GM13977 (cell line): ENCODE data around the gene ENSA.
"Not testable (repeated sequence)": the region's sequence is repeated elsewhere in the genome, so short reads cannot be mapped to it uniquely, and the experiment has no call there.

Experiments
- DNase-seq: peaks from one replicate; pipeline ENCODE4 v3.0.0; 2012; ENCODE audit warnings: low spot score
- CTCF ChIP-seq: IDR thresholded peaks from 2 replicates; pipeline ENCODE4 v1.5.1; 2012; ENCODE audit warnings: mild to moderate bottlenecking, control low read depth; ENCODE audit not compliant: insufficient read depth; ENCODE audit errors: extremely low read depth, missing control alignments
- in situ Hi-C: fragments of 300-500 bp; cut with MboI; formaldehyde crosslinking; loops from one replicate; pipeline ENCODE4 v1.12.0; 2022; ENCODE audit warnings: low sequenced_read_pairs, low pct_unique_long_range_greater_than_20kb, mixed read lengths, inconsistent platforms; ENCODE audit not compliant: unreplicated experiment

The ENSA gene

GRCh38 chr1:150574260-150575071 lies 54.9 kb downstream of the ENSA start:
- TF ChIP-seq CTCF, result no peak
- no peak for DNase-seq
- in situ Hi-C loops, result no loop called here

- in situ Hi-C loops, result not testable (repeated sequence)
These were observed 55.8 kb downstream of the ENSA start for GRCh38 chr1:150573648-150574071.

GRCh38 chr1:150572918-150573647 lies 56.3 kb downstream of the ENSA start:
- TF ChIP-seq CTCF, result no peak
- in situ Hi-C loops, result no loop called here
- no peak for DNase-seq

More at GRCh38 chr1:150573648-150574071, 55.8 kb downstream of the ENSA start:
- DNase-seq, result not testable (repeated sequence)
